ENCODE measurements around the gene EXOC3L1. TPM values are rescaled to one million over a fixed set of nuclear protein-coding genes. Genes with fewer than 3 reads are reported as not detected.

The EXOC3L1 gene
- total and polyA plus RNA-seq, 2 of the 4 experiments (the other 2 are of a cell fraction) = not detected

DNA sequence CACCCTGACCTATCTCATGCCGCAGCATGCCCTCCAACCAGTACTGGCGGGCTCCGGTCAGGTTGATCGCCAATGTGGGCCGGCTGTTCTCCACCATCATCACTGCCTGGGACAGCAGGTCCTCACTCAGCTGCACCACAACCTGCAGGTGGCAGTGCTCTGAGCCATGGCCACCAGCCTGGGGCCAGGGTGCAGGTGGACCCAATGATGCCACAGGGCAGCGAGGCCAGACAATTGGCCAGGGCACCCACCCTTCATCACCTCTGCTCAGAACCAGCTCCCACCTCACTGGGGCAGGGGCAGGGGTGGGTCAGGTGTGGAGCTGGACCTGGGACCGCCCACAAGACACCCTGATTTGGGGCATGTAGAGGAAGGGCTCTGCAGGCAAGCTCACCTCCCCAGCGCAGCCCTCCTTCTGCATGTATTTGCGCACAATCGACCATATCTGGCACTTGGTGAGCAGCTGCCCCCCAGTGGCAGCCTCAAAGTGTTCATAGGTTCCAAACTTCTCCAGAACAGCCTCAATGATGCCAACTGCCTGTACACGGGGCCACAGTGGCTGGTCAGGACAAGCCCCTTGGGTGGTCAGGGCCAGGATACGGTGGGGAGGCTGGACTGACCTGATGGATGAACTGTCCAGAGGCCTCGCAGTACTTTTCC lies 10.4 kb downstream of the EXOC3L1 start (continued):
- no peak for TF ChIP-seq POLR2A (IDR thresholded peaks at IDR 0.05; ENCODE audit: low read depth, low read length)

DNA sequence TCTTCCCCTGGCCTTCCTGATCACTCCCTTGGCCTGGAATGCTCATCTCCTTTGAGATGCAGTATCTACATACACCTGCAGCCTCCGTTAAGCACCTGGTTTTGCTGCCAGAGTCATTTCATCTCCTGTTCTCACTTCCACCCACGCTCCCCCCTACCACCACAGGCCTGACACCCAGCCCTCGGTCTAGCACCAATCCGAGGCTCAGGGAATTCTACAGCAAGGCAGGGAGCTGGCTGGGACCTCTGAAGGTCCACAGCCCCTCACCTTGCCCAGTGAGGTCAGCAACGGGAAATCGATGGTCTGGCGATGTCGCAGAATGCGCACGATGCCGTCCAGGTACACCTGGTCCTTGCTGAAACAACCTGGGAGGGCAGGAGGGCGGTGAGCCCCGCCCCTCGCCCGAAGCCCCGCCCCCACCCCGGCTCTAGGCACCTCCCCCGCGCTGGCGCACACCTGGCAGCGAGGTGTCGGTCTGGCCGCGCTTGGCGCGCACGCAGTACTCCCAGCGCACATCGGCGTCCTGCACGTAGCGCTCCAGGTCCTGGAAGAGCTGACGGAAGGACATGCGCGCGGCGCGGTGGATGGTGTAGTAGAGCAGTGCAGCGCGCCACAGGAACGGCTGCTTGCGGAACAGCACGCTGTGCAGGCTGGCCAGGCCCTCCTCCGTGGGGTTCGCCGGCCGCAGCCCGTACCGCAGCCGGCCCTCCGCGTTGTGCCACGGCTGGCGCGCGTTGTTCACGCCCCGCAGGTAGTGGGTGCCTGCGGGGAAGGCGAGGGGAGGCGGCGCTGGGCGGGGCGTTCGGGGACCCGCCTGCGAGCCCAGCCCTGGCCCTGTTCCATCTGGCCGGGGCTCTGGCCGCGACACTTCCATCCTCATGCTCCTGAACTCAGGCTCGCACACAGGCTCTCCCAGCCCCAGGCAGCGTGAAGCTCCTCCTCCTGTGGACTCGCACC lies 11.9 kb downstream of the EXOC3L1 start:
- H3K4me2 ChIP-seq (ENCODE audit: low read depth, low read length) = peak overlapping the region; percentile 90
- H4K91ac ChIP-seq (ENCODE audit: insufficient read depth, low read depth, low read length) = no peak overlapping the region
- no peak overlapping the region for H4K5ac ChIP-seq (ENCODE audit: low read depth, low read length)
- H3K9ac ChIP-seq (ENCODE audit: low read depth, low read length) = no peak overlapping the region
- peaks cover 11% of the 10 kb centered on the region; the same call in 1 of the 2 replicates for H3K36me3 ChIP-seq (ENCODE audit: control insufficient read depth, insufficient read depth, low read length)
- dilution Hi-C loops (cut with HindIII; ENCODE audit: low sequenced_read_pairs, unreplicated experiment) = no loop called here
- no TSS peak for BruUV-seq (replicated peaks)
- peak overlapping the region; percentile 84 for H2AFZ ChIP-seq (replicated peaks; ENCODE audit: low read length, poor library complexity)
- no peak overlapping the region for H2BK5ac ChIP-seq (ENCODE audit: low read depth, low read length, poor library complexity, severe bottlenecking)
- no peak overlapping the region for H2BK20ac ChIP-seq (ENCODE audit: low read depth, low read length)
- ATAC-seq (ENCODE audit: low read depth) (peak; percentile 18), DNase-seq (peak; percentile 40)
- H2BK15ac ChIP-seq (ENCODE audit: low read depth, low read length) = no peak overlapping the region
- no peak overlapping the region for H3K56ac ChIP-seq (ENCODE audit: extremely low read depth, insufficient read depth, low read length)
- peaks cover 22% of the 10 kb centered on the region for H3K4me1 ChIP-seq (ENCODE audit: control insufficient read depth, insufficient read depth, low read length)
- intact Hi-C loops (cut with micrococcal nuclease) = no loop called here
- H3K18ac ChIP-seq (ENCODE audit: low read depth, low read length) = no peak overlapping the region
- H4K20me1 ChIP-seq (ENCODE audit: insufficient read depth, low read length) = peaks cover 34% of the 10 kb centered on the region
- H3K4ac ChIP-seq (ENCODE audit: low read depth, low read length) = no peak overlapping the region
- 8% methylated on average over 36 of the region's 73 CpGs; no CpG with 5 or more reads in 1 of the 2 experiments for WGBS, 2 experiments (ENCODE audit: extremely low coverage in 2 of 2, insufficient read length in 1 of 2)
- peak overlapping the region; percentile 23; the same call in 1 of the 2 replicates for H3K4me3 ChIP-seq (ENCODE audit: insufficient read depth, low read depth, low read length)
- no peaks in the 10 kb centered on the region for H3K9me3 ChIP-seq (ENCODE audit: control insufficient read depth, insufficient read depth, low read length)
- peaks cover 13% of the 10 kb centered on the region for H3K9me1 ChIP-seq (ENCODE audit: insufficient read depth, low read length)
- CTCF ChIA-PET = no interaction called here
- POLR2A ChIA-PET (ENCODE audit: unreplicated experiment) = no interaction called here
- H3K23ac ChIP-seq (ENCODE audit: low read depth, low read length) = no peak overlapping the region
- 0 out of 2 replicates have a peak, but pooled peaks have one; percentile 27 for TF ChIP-seq MXI1 (IDR thresholded peaks at IDR 0.05; ENCODE audit: borderline replicate concordance, low read depth, low read length)
- no peak for TF ChIP-seq CTCF (conservative IDR thresholded peaks at IDR 0.05; ENCODE audit: low read depth, low read length)
- no peak for TF ChIP-seq RAD21 (IDR thresholded peaks at IDR 0.05; ENCODE audit: low read length)
- no peak for TF ChIP-seq BHLHE40 (IDR thresholded peaks at IDR 0.05; ENCODE audit: low read depth, low read length)
- no peak overlapping the region for H4K8ac ChIP-seq (ENCODE audit: low read depth in 2 of 2, low read length in 2 of 2)
- no peaks in the 10 kb centered on the region for H3K27me3 ChIP-seq (ENCODE audit: control insufficient read depth, insufficient read depth, low read length)
- no peak overlapping the region for H3K14ac ChIP-seq (replicated peaks; ENCODE audit: low read depth, low read length)
- H2BK120ac ChIP-seq (ENCODE audit: low read depth, low read length) = no peak overlapping the region
- in situ Hi-C loops (cut with MboI; ENCODE audit: low sequenced_read_pairs) = no loop called here
- peaks cover 23 to 54% of the 10 kb centered on the region in 2 experiments for H3K79me1 ChIP-seq (ENCODE audit: low read depth in 1 of 2, low read length in 2 of 2)
- no peak overlapping the region for H2AK9ac ChIP-seq (replicated peaks; ENCODE audit: low read depth, low read length, poor library complexity)
- no peak overlapping the region for H3K27ac ChIP-seq (ENCODE audit: insufficient read depth, low read length)
- H2AK5ac ChIP-seq (ENCODE audit: low read depth, low read length) = no peak overlapping the region
